GM12872 (cell line): Measurements from ENCODE around the gene SPATA32.

Experiments used
- CTCF ChIP-seq: IDR thresholded peaks from 3 replicates; pipeline ENCODE4 v1.5.1; 2011; ENCODE audit warnings: low read depth, mild to moderate bottlenecking, low read length, moderate library complexity; ENCODE audit not compliant: insufficient read depth

Gene SPATA32

GRCh38 chr17:45261577-45262515 is at the start of gene SPATA32:
Gene SPATA32 (minus strand): TSS chr17:45262094. CDS start chr17:45262016, 78 bp downstream.
- TF ChIP-seq CTCF = no peak

- no peak for TF ChIP-seq CTCF
These were observed 49.5 kb upstream of the SPATA32 start for GRCh38 chr17:45311401-45311759.

- TF ChIP-seq CTCF = no peak
These were observed 48.8 kb upstream of the SPATA32 start for GRCh38 chr17:45310380-45311324.

GRCh38 chr17:45309400-45309799 is 47.5 kb upstream of the SPATA32 start:
- TF ChIP-seq CTCF = no peak

- no peak for TF ChIP-seq CTCF
These were observed 46.9 kb upstream of the SPATA32 start for GRCh38 chr17:45308840-45309239.

GRCh38 chr17:45308016-45308365 is 46.1 kb upstream of the SPATA32 start:
- no peak for TF ChIP-seq CTCF

- no peak for TF ChIP-seq CTCF
These were observed 45.6 kb upstream of the SPATA32 start for GRCh38 chr17:45307290-45308015.
